GM19468 (cell line): ENCODE results near the gene DRP2.
"Not testable (repeated sequence)": the region's sequence is repeated elsewhere in the genome, so short reads cannot be mapped to it uniquely, and the experiment has no call there.

Experiments used
- ATAC-seq: cut with Tn5 transposase; IDR thresholded peaks from one replicate; pipeline ENCODE4 v1.9.1; 2021; ENCODE audit warnings: mild to moderate bottlenecking, moderate library complexity, moderate number of reproducible peaks; ENCODE audit not compliant: unreplicated experiment; ENCODE audit errors: extremely low read depth

The DRP2 gene, protein sequence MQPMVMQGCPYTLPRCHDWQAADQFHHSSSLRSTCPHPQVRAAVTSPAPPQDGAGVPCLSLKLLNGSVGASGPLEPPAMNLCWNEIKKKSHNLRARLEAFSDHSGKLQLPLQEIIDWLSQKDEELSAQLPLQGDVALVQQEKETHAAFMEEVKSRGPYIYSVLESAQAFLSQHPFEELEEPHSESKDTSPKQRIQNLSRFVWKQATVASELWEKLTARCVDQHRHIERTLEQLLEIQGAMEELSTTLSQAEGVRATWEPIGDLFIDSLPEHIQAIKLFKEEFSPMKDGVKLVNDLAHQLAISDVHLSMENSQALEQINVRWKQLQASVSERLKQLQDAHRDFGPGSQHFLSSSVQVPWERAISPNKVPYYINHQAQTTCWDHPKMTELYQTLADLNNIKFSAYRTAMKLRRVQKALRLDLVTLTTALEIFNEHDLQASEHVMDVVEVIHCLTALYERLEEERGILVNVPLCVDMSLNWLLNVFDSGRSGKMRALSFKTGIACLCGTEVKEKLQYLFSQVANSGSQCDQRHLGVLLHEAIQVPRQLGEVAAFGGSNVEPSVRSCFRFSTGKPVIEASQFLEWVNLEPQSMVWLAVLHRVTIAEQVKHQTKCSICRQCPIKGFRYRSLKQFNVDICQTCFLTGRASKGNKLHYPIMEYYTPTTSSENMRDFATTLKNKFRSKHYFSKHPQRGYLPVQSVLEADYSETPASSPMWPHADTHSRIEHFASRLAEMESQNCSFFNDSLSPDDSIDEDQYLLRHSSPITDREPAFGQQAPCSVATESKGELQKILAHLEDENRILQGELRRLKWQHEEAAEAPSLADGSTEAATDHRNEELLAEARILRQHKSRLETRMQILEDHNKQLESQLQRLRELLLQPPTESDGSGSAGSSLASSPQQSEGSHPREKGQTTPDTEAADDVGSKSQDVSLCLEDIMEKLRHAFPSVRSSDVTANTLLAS

DNA sequence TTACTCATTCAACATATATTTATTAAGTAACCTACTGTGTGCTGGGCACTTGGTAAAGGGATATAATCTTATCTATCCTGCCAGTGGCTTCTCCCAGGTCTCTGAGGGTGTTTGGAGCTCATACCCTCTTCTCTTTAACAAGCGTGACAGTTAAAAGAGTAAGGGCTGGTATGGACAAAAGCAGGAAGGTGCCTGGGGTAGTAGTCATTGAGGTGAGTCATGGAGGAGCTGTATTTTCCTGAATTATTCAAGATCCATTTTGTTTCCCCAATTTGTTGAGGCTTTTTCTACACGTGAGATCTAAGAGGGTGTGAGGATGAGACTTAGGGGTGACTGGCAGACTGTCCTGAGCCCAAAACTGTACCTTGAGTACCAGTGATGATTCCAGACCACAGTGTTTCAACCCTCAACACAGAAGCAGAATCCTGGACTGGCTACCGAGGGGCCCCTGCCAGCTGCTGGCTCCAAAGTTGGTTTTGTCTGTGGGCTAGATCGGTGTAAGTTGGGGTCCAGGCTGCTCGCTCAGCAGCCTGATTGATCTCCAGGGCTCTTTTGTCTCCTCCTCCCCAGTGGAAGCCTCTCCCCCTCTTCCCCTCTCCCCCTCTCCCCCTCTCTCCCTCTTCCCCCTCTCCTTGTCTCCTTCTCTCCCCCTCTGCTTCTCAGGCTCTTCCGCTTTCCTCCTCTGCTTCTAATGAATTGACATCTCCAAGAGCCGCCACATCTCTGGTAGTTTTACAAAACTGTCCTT is at the start of gene DRP2:
Gene DRP2 (plus strand): TSS at position 671 of the 748 bp plus-strand sequence. CDS start 11,862 bp downstream, outside the sequence.
- ATAC-seq, result no peak

DNA sequence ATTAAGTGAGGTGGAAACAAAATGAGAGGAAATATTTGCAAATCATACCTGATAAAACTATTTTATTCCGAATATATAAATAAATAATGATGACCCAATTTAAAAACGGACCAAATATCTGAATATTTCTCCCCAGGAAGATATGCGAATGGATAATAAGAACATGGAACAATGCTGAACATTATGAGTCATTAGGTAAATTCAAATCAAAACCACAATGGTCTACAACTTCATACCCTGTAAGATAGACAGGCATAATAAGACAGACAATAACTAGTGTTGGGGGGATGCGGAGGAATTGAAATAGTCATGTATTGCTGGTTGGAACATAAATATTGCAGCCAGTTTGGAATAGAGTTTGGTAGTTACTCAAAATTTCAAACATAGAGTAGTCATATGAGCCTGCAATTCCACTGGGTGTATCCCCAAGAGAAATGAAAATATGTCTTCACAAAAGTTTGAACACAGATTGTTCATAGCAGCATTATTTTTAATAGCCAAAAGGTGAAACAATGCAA is 47.6 kb upstream of the DRP2 start:
- no peak for ATAC-seq

DNA sequence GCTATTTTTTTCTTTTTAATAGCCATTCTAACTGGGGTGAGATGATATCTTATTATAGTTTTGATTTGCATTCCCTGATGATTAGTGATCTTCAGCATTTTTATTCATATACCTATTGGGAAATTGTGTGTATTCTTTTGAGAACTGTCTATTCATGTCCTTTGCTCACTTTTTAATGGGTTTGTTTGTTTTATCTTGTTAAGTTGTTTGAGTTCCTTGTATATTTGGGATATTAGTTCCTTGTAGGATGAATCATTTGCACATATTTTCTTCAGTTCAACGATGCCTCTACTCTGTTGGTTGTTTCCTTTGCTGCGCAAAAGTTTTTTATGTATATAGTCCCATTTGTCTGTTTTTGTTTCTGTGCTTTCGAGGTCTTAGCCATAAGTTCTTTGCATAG is 43.1 kb upstream of the DRP2 start:
- ATAC-seq, result no peak

DNA sequence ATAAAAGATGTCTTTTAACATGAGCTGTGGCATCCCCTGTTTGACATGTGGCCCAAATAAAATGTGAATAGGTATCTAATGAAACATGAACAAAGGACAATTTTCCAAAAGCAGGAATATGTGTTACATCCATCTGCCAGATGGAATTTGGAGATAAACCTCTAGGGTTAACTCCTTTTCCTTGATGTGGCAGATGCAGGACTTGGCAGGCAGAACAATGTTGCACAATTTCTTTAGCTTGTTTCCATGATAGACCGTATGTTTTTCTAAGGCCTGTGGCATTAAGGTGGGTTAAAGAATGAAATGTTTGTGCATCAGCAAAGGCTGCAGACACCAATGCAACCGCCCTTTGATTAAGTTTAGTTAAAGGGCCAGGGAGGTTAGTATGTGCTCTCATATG is 34.7 kb upstream of the DRP2 start:
- ATAC-seq, result not testable (repeated sequence)

DNA sequence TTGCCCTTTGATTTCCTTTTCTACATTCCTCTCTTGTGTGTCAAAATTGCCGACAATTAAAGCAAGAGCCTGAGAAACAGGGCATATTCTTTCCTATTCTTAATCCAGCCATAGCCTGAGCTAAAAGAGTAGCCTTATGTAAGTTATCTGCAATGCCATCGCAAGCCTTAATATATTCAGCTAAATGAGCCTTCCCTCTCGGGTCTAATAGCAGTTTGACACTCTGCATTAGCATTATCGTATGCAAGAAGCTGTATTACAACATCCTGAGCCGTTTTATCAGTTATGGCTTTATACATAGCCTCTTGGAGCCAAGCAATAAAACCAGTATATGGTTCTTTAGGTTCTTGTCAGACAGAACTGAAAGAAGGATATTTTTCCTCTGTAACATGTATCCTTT is 31.6 kb upstream of the DRP2 start:
- not testable (repeated sequence) for ATAC-seq

DNA sequence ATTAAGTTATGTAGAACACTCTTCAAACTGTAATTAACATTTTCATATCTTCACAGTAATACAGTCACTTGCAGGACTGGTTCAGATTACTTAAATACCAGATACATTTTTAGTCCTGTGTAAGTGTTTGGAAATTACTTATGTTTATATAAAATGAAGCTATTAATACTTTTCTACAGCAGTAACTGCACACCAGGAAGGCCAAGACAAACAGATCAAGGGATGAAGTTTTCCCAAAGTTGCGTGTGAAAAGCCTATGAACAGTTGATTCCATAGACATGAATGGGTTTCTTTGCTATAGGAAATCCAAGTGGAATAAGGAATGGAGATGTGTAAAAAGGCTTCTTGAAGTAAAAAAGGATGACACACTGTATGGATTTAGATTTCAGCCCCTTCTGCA is 28.9 kb upstream of the DRP2 start:
- no peak for ATAC-seq

DNA sequence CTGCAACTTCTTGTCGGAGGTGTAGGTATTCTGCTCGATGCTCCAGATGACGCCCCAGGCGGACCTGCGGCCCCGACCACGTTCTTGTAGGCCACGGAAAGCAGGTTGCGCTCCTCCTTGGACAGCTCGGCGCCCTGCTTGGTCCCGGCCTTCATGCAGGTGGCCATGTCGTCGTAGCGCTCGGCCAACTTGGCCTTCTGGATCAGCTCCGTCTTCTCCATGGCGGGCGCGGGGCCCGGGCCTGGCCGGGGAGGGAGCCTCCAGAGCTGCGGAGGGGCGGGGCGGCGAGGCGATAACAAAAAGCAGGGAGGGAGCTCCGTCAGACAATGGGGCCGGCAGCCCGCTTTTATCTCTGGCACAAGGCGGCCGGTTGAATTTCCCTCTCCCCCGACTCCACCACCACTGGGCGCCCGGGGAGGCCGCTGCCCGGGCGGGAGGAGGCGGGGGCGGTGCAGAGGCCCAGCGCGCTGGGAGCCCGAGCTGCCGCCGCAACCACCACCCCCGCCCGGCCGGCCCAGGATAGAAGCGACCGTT is 28.3 kb upstream of the DRP2 start:
- ATAC-seq, result no peak

DNA sequence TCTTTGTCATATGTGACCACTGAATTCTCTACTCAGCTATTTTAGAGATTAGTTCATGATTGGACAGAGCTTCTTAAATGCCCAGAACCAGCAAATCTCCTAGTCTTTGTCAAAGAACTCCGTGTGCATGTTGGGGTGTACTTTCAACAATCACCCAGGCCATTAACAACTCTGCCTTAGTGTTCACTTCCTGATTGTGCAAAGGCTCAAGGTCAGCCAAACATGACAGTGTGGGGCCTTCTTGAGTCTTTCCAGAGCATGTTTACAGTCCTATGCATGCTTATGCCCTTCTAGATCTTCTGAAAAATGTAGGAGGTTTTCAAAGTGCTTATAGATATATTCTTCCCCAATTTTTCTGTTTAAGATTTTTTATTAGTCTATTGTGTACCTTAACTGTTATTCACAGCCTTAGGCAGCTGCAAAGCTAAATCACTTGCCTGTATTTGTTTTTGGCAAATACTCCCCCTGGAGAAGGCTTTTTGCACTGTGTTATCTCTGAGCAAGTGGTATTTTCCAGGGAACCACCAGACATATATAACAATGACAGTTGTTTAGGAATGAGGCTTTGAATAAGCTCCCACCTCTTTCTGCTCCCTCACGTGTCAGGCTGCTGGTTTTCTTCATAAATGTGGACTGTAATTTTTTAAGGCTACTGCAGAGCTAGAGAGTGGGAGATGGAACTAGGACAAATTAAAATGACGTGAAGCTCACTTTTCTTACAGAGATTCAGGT is 24.0 kb upstream of the DRP2 start:
- ATAC-seq, result no peak

DNA sequence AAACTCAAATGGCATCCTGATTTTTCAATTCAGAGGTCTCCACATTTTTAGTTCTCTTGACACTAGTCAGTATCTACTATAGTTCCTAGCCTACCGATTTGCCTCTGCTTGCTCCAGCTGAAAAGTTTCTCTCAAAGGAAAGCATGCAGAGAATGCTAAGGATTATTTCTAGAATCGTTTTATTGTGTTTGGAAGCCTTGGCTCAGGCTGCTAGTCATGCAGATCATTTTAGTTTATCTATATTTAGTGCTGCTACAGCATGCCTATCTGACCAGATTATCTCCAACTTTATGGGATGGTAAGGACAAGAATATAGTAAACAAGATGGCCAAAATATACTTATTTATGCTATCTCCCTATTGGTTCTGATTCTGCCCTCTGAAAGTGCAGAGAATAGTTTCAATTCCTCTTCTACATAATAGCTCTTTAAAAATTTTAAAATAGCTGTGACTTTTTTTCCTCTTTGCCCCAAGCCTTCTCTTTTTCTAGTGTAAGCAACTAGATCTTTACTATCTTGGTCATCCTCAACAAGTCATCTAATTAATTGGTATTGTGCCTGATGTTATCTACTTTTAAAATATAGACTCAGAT is 15.7 kb upstream of the DRP2 start:
- ATAC-seq, result no peak

DNA sequence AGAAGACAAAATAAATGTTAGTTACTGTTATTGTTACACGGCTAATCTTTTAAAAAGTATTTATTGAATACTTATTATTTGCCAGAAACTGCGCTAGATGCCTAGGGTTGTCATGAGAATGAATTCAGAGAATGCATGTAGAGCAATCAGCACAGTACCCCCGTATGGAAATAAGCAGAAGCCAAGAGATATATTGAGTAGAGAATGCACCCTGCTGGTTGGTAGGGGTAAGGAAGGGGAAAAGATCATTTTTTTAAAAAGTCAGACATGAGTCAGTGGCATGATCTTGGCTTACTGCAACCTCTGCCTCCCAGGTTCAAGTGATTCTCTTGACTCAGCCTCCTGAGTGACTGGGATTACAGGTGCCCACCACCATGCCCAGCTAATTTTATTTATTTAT is 13.1 kb upstream of the DRP2 start:
- peak; percentile 51 for ATAC-seq

DNA sequence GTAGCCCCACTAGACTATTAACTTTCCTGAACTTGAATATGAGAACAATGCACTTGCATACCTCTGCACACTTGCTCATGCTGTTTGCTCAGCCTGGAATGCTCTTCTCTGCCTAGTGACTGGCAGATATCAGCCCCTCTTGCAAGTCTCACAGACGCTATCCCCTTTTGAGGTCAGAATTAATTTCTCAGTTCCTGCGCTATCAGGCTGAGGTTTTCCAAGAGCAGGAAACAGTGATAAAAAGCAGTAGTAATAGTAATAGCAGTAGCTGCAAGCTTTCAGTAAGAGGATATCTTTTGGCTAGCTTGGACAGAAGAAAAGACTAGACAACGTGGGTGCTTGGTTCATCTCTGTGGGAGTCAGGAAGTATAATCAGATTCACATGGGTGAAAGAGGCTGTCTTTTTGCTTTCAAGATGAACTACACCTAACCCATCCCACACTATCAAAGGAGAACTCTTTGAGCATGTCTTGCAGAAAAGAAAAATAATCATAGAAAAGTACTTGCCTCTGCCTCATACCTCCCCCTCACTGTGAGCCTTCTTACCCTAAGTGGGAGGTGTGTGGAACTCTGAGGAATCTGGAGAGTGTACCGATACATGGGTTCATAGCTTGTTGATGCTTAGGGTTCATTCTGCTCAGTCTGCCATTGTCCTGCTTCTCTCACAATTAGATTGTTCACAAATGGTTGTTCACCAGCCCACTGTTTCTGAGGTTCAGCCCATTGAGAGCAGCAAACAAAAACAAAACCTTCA is 11.3 kb upstream of the DRP2 start:
- ATAC-seq, result no peak

DNA sequence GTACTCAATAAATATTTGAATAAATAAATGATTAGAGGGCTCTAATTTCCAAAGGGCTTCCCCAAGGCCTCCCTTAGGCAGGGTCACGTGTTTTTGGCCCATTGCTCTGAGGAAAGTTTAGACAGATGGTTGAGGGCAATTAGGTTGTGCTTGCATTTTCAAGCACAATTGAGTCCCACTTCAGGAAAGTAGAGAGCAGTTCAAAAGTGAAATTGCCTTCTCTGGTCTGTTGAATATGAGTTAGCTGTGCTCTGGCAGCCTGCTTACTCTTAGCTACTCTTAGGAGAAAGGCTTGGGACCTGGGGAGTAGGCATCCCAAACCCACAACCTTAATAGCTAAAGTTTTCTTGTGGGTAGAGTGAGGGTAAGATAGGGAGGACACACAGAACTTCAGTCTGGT is 9.0 kb upstream of the DRP2 start:
- ATAC-seq, result no peak

DNA sequence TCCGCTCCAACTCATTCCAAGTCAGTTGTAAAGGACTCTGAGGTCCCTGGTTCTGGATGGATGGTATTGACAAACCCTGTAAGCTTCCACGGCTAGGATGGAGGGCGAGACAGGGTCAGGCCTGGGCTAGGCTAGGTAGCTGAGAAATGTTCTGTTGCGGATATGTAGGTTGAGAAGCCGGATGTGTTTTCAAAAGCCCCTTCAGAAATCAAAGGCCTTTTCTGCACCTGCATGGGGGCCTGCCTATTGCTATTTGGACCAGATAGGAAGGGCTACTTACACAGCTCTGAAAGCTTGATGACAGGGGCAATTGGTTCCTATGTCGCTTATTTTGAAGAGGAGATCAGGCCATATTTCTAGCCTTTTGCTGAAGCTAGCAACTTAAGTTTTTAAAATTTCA is 1.9 kb upstream of the DRP2 start:
- ATAC-seq, result no peak

DNA sequence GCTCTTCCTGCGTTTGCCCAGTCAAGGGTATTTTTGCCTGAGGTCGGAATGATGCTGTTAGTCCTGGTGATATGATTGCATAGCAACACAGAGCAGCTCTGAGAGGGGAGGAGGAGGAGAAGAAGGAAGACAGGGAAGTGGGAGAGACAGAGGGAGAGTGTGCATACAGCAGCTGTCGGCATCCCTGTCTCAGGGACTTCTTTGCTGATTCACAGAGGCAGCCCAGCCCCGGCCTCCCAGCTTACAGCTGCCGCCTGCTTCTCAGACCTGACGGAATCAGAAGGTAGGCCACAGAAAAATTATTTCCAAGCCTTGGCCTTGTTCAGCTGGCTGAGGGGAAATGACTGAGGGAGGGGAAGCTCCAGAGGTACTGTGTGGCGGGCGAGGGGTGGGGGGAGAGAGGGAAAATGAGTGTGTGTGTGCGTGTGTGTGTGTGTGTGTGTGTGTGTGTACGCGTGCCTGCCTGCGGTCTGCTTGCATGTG is 319 bp downstream of the DRP2 start:
- ATAC-seq, result no peak

DNA sequence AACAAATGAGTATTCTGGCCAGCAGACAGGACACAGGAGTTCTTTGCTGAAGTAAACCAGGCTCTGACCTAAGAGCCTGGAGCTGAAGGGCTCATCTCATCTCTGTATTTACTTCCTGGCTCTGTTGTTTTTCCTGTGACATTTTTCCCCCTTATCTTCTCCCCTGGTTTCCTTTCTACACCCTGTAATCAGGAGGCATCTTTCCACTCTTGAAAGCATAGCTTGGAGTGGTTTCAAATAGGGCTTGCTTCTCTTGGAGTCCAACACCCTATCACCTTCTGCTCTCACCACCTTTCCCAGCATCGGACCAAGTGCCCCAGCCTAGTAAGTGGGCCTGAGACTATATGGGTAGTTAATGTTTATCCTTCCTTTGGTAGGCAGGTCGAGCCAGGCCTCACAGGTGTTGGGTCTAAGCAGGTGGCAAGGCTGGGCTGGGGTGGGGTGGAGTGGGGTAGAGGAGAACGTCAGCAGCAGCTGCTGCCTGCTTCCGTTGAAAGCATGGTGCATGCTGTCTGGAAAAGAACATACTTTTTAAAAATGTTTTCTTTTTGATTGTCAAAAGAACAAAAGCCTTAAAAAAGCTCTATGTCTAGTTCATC is 1.2 kb downstream of the DRP2 start:
- ATAC-seq, result no peak

DNA sequence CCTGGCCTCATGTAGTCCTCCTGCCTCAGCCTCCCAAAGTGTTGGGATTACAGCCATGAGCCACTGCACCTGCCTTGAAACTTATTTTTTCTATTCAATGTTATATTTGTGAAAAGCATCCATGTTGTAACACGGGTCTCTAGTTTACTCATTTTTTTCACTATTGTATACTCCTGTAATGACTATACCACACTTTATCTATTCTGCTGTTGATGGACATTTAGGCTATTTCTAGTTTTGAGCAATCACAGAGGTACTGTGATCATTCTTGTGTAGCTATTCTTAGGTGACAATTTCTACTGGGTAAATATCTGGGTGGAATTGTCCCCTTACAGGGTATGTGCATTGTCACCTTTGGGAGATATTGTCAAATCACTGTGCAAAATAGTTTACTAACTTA is 3.6 kb downstream of the DRP2 start:
- no peak for ATAC-seq

DNA sequence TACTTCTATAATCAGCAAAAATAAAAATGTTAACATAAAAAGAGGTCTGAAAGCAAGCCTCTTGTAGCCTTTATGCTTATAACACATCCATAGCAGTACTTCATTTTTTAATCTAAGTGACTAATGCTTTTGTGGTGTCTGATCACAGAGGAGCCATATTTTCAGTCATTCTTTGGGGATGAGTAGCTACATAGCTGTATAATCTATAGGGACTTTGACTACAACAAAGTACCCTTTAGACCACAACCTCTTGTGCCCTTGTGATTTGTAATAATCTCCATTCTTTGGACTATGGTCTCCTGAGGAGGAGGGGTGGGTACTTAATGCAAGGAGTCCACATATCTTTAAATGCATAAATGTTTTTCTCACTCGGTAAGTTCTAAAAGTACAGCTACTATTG is 9.6 kb downstream of the DRP2 start:
- no peak for ATAC-seq

DNA sequence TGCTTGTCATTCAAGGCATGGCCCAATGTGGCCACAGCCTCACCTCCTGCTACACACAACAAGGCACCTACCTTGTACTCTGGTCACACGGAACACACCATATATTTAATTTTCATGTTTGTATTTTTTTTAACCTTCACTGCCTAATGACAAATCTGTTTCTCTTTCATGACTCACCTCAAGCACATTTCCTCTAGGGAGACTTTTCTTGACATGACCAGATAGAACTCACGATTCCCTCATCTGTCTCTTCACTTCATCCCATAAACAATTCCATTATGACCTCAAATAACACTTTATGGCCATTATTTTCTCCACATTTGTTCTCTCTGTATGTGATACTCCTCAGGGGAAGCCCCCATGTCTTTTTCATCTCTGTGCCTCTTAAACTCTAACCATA is 11.1 kb downstream of the DRP2 start:
- no peak for ATAC-seq
